ENCODE results near the gene ROPN1L. TPM values are rescaled to one million over a fixed set of nuclear protein-coding genes. Genes with fewer than 3 reads are reported as not detected.
A peak's percentile ranks its signal among the peaks of the same experiment; 100 is the strongest.
"Not testable (repeated sequence)": the region's sequence is repeated elsewhere in the genome, so short reads cannot be mapped to it uniquely, and the experiment has no call there.

ROPN1L gene
- polyA plus RNA-seq (2013, experiment 1 of 2) = 0.25 TPM
- polyA plus RNA-seq (2013, experiment 2 of 2) = 0.10 TPM

DNA sequence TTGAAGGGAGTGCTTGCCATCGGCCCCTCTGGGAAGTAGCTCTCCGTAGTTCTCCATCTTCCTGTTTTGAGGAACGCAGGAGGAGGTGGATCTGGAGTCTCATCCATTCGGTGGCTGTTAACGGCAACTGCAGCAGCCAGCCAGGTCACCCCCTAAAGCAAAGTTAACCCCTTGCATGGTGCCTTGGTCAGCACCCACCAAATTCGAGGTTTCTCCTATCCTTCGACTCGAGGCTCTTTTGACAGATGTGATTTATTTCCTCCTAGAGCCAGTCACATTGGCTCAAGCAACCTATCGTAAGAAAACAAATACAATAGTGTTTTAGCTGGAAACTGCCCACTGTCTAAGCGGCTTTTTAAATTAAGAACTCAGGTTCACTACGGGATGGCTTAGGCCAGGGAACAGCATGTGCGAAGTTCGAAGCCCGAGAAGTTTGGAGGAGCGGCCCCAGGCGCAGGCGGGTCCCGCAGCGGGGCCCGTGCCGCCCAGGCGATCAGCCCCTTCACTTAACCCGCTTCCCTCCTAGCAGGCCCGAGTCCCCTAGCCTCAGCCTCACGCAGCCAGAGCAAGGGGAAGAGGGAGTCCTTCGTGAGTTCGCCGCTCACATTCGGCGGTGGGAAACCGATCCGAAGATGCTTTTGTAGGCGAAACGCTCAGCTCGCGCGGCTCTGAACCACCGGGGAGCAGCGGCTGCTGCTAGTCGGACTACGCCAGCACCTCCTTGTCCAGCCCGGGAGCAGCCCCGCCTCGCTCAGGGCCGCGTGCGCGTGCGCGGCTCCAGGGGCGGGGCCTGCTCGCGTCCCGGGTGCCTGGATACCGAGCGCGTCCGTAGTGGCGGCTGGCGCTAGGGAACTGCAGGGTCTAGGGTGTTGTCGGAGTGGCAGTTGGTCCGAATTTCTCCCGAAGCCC lies at the start of gene ROPN1L:
ROPN1L (plus strand) TSS at position 797 of the 909 bp plus-strand sequence. CDS start 289 bp downstream, outside the sequence.
- Histone ChIP-seq H3K18ac (ENCODE audit: low read length) (no peak within 1 kb of the TSS), H2BK120ac (ENCODE audit: low read depth, low read length) (no peak within 1 kb of the TSS), H3K23ac (ENCODE audit: low read length) (no peak within 1 kb of the TSS), H3K4me3 (ENCODE audit: low read length) (peak within 1 kb of the TSS; percentile 32), H3K36me3 (ENCODE audit: control insufficient read depth, insufficient read depth, low read length) (no peaks in the 10 kb centered on the region), H2BK15ac (replicated peaks; ENCODE audit: low read depth) (no peak within 1 kb of the TSS), H3K79me2 (ENCODE audit: control insufficient read depth, insufficient read depth, low read length) (no peaks in the 10 kb centered on the region), H2AK5ac (ENCODE audit: low read length) (no peak within 1 kb of the TSS), H4K5ac (ENCODE audit: low read length) (no peak within 1 kb of the TSS), H3K4me2 (ENCODE audit: low read length) (peak within 1 kb of the TSS; percentile 80), H3K27ac (ENCODE audit: low read depth, low read length) (no peak within 1 kb of the TSS), H4K8ac (ENCODE audit: low read depth, low read length) (no peak within 1 kb of the TSS), H3K9ac (ENCODE audit: low read length) (peak within 1 kb of the TSS; percentile 66), H3K79me1 (ENCODE audit: low read length) (no peaks in the 10 kb centered on the region), H2BK5ac (ENCODE audit: low read length) (no peak within 1 kb of the TSS), H3K27me3 (ENCODE audit: insufficient read depth, low read length, poor library complexity) (peaks cover 2% of the 10 kb centered on the region), H3K4ac (ENCODE audit: low read depth, low read length) (no peak within 1 kb of the TSS), H3K56ac (ENCODE audit: low read length) (peak within 1 kb of the TSS; percentile 85), H3K4me1 (ENCODE audit: control insufficient read depth, low read depth, low read length) (no peaks in the 10 kb centered on the region)
- peak; percentile 93 for DNase-seq
- WGBS (ENCODE audit: extremely low coverage, insufficient coverage, low lambda C conversion rate) = no CpG with 5 or more reads among the region's 63 CpGs

DNA sequence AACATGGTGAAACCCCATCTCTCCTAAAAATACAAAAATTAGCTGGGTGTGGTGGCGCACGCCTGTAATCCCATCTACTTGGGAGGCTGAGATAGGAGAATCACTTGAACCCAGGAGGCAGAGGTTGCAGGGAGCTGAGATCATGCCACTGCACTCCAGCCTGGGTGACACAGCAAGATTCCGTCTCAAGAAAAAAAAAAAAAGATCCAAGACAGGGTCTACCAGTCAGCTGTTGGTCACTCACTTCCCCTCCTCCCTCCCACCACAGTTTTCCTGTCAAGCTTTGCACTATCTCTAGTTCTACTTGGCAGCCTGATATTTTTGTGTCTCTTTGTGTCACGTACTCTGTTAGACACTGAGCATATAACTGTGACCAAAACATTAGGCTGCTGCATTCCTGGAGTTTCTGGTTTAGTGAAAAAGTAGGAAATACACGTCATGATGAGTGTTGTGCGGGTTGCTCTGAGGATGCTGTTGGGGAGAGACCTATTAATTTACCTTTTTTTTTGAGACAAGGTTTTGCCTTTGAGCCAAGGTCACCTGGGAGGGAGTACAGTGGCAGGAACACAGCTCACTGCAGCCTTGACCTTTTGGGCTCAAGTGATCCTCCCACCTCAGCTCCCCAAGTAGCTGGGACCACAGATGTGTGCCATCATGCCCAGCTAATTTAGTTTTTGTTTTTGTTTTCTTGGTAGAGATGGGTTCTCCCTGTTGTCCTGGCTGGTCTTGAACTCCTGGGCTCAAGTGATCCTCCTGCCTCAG lies 48.9 kb upstream of the ROPN1L start:
- H4K8ac ChIP-seq (ENCODE audit: low read depth, low read length); H2BK120ac ChIP-seq (ENCODE audit: low read depth, low read length); H3K4me3 ChIP-seq (ENCODE audit: low read length); H3K23ac ChIP-seq (ENCODE audit: low read length); H3K36me3 ChIP-seq (ENCODE audit: control insufficient read depth, insufficient read depth, low read length); H3K27ac ChIP-seq (ENCODE audit: low read depth, low read length); DNase-seq; H3K4me2 ChIP-seq (ENCODE audit: low read length); H3K79me1 ChIP-seq (ENCODE audit: low read length); H2BK5ac ChIP-seq (ENCODE audit: low read length); H3K9ac ChIP-seq (ENCODE audit: low read length); H2BK15ac ChIP-seq (replicated peaks; ENCODE audit: low read depth); H3K4me1 ChIP-seq (ENCODE audit: control insufficient read depth, low read depth, low read length); H3K79me2 ChIP-seq (ENCODE audit: control insufficient read depth, insufficient read depth, low read length); H3K18ac ChIP-seq (ENCODE audit: low read length); H3K56ac ChIP-seq (ENCODE audit: low read length); H4K5ac ChIP-seq (ENCODE audit: low read length); H3K4ac ChIP-seq (ENCODE audit: low read depth, low read length); H2AK5ac ChIP-seq (ENCODE audit: low read length); H3K27me3 ChIP-seq (ENCODE audit: insufficient read depth, low read length, poor library complexity): not testable (repeated sequence)
- WGBS (ENCODE audit: extremely low coverage, insufficient coverage, low lambda C conversion rate) = no CpG with 5 or more reads among the region's 6 CpGs

DNA sequence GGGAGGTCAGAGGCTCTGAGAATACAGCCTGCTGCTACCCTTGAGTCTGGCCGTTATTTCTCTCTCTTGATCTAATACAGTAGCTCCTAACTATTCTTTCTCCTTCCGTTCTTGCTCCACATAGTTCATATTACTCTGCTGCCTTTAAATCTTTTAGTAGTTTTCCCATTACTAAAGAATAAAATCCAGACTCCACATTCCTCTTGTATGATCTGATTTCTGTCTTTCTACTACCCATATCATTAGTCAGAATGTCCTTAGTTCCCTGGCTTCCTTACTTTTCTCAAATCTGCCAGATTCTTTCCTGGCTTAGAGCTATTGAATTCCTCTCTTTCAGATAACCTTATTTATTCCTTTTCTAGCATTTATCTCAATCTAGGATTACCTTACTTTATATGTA lies 48.2 kb upstream of the ROPN1L start:
- peaks cover 3% of the 10 kb centered on the region for H3K79me1 ChIP-seq (ENCODE audit: low read length)
- no peak overlapping the region for H4K8ac ChIP-seq (ENCODE audit: low read depth, low read length)
- H3K23ac ChIP-seq (ENCODE audit: low read length) = no peak overlapping the region
- H3K36me3 ChIP-seq (ENCODE audit: control insufficient read depth, insufficient read depth, low read length) = no peaks in the 10 kb centered on the region
- no peak overlapping the region for H3K56ac ChIP-seq (ENCODE audit: low read length)
- no peak overlapping the region for H2AK5ac ChIP-seq (ENCODE audit: low read length)
- H3K9ac ChIP-seq (ENCODE audit: low read length) = no peak overlapping the region
- DNase-seq = no peak
- no peak overlapping the region for H3K18ac ChIP-seq (ENCODE audit: low read length)
- H4K5ac ChIP-seq (ENCODE audit: low read length) = no peak overlapping the region
- no CpG with 5 or more reads among the region's 2 CpGs for WGBS (ENCODE audit: extremely low coverage, insufficient coverage, low lambda C conversion rate)
- H3K27me3 ChIP-seq (ENCODE audit: insufficient read depth, low read length, poor library complexity) = no peaks in the 10 kb centered on the region
- H3K4ac ChIP-seq (ENCODE audit: low read depth, low read length) = no peak overlapping the region
- no peak overlapping the region for H3K4me3 ChIP-seq (ENCODE audit: low read length)
- H2BK120ac ChIP-seq (ENCODE audit: low read depth, low read length) = no peak overlapping the region
- H2BK15ac ChIP-seq (replicated peaks; ENCODE audit: low read depth) = no peak overlapping the region
- no peak overlapping the region for H3K27ac ChIP-seq (ENCODE audit: low read depth, low read length)
- peaks cover 2% of the 10 kb centered on the region for H3K4me1 ChIP-seq (ENCODE audit: control insufficient read depth, low read depth, low read length)
- H3K4me2 ChIP-seq (ENCODE audit: low read length) = no peak overlapping the region
- H2BK5ac ChIP-seq (ENCODE audit: low read length) = no peak overlapping the region
- H3K79me2 ChIP-seq (ENCODE audit: control insufficient read depth, insufficient read depth, low read length) = no peaks in the 10 kb centered on the region

DNA sequence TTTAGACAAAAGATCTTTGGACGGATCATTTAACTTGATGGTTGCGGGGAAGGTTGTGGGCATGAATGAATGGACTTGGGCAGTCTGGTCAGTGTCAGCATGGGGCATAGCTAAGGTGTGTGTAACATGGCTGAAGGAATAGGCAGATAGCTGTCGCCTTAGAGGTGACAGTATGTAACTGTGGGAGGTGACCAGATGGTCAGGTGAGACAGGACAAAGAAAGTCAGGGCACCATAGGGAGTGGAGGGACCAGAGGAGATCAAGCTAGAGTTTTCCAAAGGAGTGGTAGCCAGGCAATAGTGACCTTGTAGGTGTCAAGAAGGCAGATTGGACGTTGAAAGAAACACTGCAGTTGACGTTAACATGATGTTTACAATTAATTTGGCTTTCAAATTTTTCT lies 45.1 kb upstream of the ROPN1L start:
- DNase-seq = no peak
- WGBS (ENCODE audit: extremely low coverage, insufficient coverage, low lambda C conversion rate) = no CpG with 5 or more reads among the region's 5 CpGs
- Histone ChIP-seq H3K23ac (ENCODE audit: low read length) (no peak overlapping the region), H2BK5ac (ENCODE audit: low read length) (no peak overlapping the region), H4K5ac (ENCODE audit: low read length) (no peak overlapping the region), H3K36me3 (ENCODE audit: control insufficient read depth, insufficient read depth, low read length) (no peaks in the 10 kb centered on the region), H3K4me2 (ENCODE audit: low read length) (no peak overlapping the region), H3K27ac (ENCODE audit: low read depth, low read length) (no peak overlapping the region), H2BK15ac (replicated peaks; ENCODE audit: low read depth) (no peak overlapping the region), H3K4me1 (ENCODE audit: control insufficient read depth, low read depth, low read length) (peaks cover 2% of the 10 kb centered on the region), H3K4me3 (ENCODE audit: low read length) (no peak overlapping the region), H2AK5ac (ENCODE audit: low read length) (no peak overlapping the region), H4K8ac (ENCODE audit: low read depth, low read length) (no peak overlapping the region), H3K9ac (ENCODE audit: low read length) (no peak overlapping the region), H3K79me1 (ENCODE audit: low read length) (peaks cover 2% of the 10 kb centered on the region), H3K4ac (ENCODE audit: low read depth, low read length) (no peak overlapping the region), H2BK120ac (ENCODE audit: low read depth, low read length) (no peak overlapping the region), H3K56ac (ENCODE audit: low read length) (no peak overlapping the region), H3K79me2 (ENCODE audit: control insufficient read depth, insufficient read depth, low read length) (no peaks in the 10 kb centered on the region), H3K27me3 (ENCODE audit: insufficient read depth, low read length, poor library complexity) (no peaks in the 10 kb centered on the region), H3K18ac (ENCODE audit: low read length) (no peak overlapping the region)

DNA sequence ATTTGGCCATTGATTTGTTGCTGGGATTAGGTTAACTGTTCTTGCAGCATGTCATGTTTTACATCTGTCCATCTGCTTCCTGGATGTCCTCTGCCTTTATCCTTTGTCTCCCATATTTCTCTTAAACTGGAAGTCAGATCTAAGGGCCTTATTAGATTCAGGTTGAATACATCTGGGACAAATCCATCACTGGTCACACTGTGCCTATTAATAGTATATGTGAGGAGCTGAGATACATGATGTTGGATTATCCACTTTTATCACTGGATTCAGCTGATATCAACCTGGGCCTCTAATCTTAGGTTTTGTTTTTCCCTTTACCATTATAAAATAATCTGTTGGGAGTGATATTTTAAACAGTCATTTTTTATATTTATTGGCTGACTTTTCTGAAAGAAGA lies 41.8 kb upstream of the ROPN1L start:
- Histone ChIP-seq H3K4me3 (ENCODE audit: low read length) (no peak overlapping the region), H2BK5ac (ENCODE audit: low read length) (no peak overlapping the region), H3K23ac (ENCODE audit: low read length) (no peak overlapping the region), H3K56ac (ENCODE audit: low read length) (no peak overlapping the region), H2BK120ac (ENCODE audit: low read depth, low read length) (no peak overlapping the region), H3K9ac (ENCODE audit: low read length) (no peak overlapping the region), H4K5ac (ENCODE audit: low read length) (no peak overlapping the region), H3K4me1 (ENCODE audit: control insufficient read depth, low read depth, low read length) (peaks cover 2% of the 10 kb centered on the region), H3K79me1 (ENCODE audit: low read length) (peaks cover 2% of the 10 kb centered on the region), H3K27ac (ENCODE audit: low read depth, low read length) (no peak overlapping the region), H2AK5ac (ENCODE audit: low read length) (no peak overlapping the region), H2BK15ac (replicated peaks; ENCODE audit: low read depth) (no peak overlapping the region), H3K4ac (ENCODE audit: low read depth, low read length) (no peak overlapping the region), H3K4me2 (ENCODE audit: low read length) (no peak overlapping the region), H3K18ac (ENCODE audit: low read length) (no peak overlapping the region), H3K79me2 (ENCODE audit: control insufficient read depth, insufficient read depth, low read length) (no peaks in the 10 kb centered on the region), H3K27me3 (ENCODE audit: insufficient read depth, low read length, poor library complexity) (no peaks in the 10 kb centered on the region), H4K8ac (ENCODE audit: low read depth, low read length) (no peak overlapping the region), H3K36me3 (ENCODE audit: control insufficient read depth, insufficient read depth, low read length) (peaks cover 3% of the 10 kb centered on the region)
- DNase-seq = no peak

Data from mesendoderm (in vitro differentiated cells).